ENCODE data around the gene NF2.

The NF2 gene

DNA sequence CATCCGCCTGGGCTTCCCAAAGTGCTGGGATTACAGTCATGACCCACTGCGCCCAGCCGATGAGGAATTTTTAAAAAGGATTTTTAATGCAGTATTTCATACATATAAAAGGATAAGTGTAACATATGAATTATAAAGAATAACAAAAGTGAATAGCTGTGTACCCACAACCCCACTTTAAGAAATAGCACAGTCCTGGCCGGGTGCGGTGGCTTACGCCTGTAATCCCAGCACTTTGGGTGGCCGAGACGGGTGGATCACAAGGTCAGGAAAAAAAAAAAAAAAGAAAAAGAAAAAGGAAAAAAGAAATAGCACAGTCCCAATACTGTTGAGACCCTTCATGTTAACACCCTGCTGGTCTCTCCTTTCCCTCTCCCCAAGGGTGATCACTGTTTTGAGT is 62.1 kb downstream of the NF2 start:
- Histone ChIP-seq H3K36me3 (peaks cover 48% of the 10 kb centered on the region), H3K4me3 (ENCODE audit: low read depth, low read length) (no peak overlapping the region), H3K27ac (no peak overlapping the region), H3K27me3 (ENCODE audit: insufficient read depth, low read depth, severe bottlenecking) (no peaks in the 10 kb centered on the region), H3K9me3 (ENCODE audit: severe bottlenecking) (no peaks in the 10 kb centered on the region)
- TF ChIP-seq, protein P1, sequence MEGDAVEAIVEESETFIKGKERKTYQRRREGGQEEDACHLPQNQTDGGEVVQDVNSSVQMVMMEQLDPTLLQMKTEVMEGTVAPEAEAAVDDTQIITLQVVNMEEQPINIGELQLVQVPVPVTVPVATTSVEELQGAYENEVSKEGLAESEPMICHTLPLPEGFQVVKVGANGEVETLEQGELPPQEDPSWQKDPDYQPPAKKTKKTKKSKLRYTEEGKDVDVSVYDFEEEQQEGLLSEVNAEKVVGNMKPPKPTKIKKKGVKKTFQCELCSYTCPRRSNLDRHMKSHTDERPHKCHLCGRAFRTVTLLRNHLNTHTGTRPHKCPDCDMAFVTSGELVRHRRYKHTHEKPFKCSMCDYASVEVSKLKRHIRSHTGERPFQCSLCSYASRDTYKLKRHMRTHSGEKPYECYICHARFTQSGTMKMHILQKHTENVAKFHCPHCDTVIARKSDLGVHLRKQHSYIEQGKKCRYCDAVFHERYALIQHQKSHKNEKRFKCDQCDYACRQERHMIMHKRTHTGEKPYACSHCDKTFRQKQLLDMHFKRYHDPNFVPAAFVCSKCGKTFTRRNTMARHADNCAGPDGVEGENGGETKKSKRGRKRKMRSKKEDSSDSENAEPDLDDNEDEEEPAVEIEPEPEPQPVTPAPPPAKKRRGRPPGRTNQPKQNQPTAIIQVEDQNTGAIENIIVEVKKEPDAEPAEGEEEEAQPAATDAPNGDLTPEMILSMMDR (IDR thresholded peaks at IDR 0.05; ENCODE audit: low read depth, low read length): no peak
- DNase-seq: no peak

DNA sequence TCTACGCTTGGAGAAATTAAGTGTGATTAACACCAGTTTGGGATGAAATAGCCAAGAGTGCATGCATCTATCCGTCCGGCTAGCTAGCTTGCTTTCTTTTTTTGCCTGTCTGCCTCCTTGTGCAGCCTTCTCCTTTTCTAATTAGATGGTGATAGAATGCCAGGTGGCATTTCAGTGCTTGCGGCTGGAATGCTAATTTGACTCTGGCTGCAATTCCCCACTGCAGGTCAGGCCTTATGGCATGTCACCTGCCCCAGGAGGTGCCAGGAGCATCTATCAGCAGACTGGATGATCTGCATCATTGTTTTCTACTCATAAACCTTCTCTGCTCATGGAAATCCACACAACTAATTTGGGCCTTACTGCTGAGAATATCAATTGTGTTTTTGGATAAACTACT is 65.2 kb downstream of the NF2 start:
- Histone ChIP-seq H3K9me3 (ENCODE audit: severe bottlenecking) (no peaks in the 10 kb centered on the region), H3K36me3 (peaks cover 45% of the 10 kb centered on the region), H3K27me3 (ENCODE audit: insufficient read depth, low read depth, severe bottlenecking) (no peaks in the 10 kb centered on the region), H3K4me3 (ENCODE audit: low read depth, low read length) (no peak overlapping the region), H3K27ac (no peak overlapping the region)
- no peak for DNase-seq
- TF ChIP-seq, protein P1 (IDR thresholded peaks at IDR 0.05; ENCODE audit: low read depth, low read length): no peak

DNA sequence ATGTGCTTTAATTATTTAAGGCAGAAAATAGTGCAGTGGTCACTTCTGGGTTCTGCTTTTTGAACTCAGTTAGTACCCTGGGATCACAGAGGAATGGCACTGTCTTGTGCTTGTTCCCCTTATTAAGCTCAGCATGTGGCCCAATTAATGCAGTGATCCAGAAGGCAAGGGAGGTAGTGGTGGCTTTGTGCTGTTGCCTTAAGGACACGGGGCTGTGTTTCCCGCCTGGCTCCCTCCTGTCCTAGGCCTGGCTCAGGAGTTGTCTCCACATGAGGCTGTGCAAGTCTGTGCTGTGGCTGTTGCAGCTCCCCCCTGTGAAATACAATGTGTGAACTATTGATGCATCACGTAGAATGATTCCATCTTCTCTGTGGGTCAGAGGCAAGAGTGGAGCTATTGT is 67.2 kb downstream of the NF2 start:
- Histone ChIP-seq H3K9me3 (ENCODE audit: severe bottlenecking) (no peaks in the 10 kb centered on the region), H3K27ac (no peak overlapping the region), H3K27me3 (ENCODE audit: insufficient read depth, low read depth, severe bottlenecking) (no peaks in the 10 kb centered on the region), H3K36me3 (peaks cover 48% of the 10 kb centered on the region), H3K4me3 (ENCODE audit: low read depth, low read length) (no peak overlapping the region)
- TF ChIP-seq, protein P1 (IDR thresholded peaks at IDR 0.05; ENCODE audit: low read depth, low read length): no peak
- DNase-seq: no peak

DNA sequence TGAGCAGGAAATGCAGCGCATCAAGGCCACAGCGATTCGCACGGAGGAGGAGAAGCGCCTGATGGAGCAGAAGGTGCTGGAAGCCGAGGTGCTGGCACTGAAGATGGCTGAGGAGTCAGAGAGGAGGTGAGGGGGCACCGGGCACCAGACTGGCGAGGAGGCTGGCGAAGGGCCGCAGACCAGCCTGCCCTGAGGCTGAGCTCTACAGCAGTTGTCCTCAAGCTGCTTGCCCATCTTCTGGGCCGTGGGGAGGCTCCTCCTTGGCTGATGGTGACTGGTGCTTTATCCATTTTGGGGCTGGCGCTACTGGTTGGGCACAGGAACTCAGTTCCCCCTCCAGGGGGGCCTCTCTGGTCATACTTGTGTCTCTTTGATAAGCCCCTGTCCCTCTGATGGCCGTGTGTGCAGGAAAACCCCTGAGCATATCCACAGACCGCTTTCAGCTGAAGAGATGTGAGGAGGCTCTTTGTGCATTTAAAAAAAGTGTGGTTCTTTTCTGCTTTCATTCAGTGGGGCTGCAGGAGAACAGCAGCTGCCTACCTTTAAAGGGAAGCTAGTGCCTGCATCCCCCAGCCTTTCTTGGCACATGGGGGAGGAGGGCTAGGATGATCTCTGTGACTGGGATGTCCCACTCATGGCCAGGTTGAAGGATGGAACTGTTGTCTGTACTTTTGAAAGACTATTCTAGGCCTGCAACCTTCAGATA is 70.1 kb downstream of the NF2 start:
- H3K9me3 ChIP-seq (ENCODE audit: severe bottlenecking): no peaks in the 10 kb centered on the region
- peaks cover 63% of the 10 kb centered on the region for H3K36me3 ChIP-seq
- TF ChIP-seq, protein P1 (IDR thresholded peaks at IDR 0.05; ENCODE audit: low read depth, low read length): no peak

DNA sequence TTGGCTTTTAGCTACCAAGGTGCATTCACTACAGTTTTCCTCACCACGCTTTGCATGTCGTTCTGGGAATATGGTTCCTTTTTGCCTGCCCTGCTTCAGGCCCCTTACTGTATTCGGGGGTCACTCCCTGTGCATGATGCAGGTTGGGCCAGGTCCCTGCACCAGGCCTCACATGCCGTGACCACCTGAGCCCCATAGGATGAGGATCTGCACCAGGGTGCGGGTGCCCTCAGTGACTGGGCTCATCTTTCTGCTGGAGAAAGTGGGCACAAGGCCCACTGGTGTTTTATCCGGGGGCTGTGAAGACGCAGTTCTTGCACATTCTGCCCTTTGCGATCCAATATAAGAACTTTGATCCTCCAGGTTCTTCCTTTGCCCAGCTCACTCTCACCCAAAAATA is 70.7 kb downstream of the NF2 start:
- peaks cover 63% of the 10 kb centered on the region for H3K36me3 ChIP-seq
- TF ChIP-seq, protein P1 (IDR thresholded peaks at IDR 0.05; ENCODE audit: low read depth, low read length): no peak

More for the DNA sequence above, 70.1 kb downstream of the NF2 start:
- Histone ChIP-seq H3K4me3 (ENCODE audit: low read depth, low read length) (no peak overlapping the region), H3K27me3 (ENCODE audit: insufficient read depth, low read depth, severe bottlenecking) (no peaks in the 10 kb centered on the region), H3K27ac (no peak overlapping the region)
- DNase-seq: no peak

DNA sequence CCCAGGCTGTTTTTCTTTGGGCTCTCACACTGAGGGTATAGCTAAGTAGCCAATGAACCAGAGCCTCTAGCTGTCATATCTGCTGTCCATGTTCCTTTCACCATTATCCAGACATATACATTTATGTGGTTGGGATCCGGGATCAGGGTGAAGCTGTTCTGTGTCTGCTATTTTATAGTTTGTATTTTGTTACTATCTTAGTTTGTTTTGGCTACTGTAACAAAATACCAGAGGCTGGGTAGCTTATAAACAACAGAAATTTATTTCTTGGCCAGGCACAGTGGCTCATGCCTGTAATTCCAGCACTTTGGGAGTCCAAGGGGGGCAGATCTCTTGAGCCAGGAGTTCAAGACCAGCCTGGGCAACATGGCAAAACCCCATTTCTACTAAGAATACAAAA is 75.9 kb downstream of the NF2 start:
- TF ChIP-seq, protein P1 (IDR thresholded peaks at IDR 0.05; ENCODE audit: low read depth, low read length): no peak
- Histone ChIP-seq H3K27me3 (ENCODE audit: insufficient read depth, low read depth, severe bottlenecking) (no peaks in the 10 kb centered on the region), H3K27ac (no peak overlapping the region), H3K9me3 (ENCODE audit: severe bottlenecking) (no peaks in the 10 kb centered on the region), H3K36me3 (peaks cover 79% of the 10 kb centered on the region), H3K4me3 (ENCODE audit: low read depth, low read length) (no peak overlapping the region)
- DNase-seq: no peak

More for the DNA sequence above, 70.7 kb downstream of the NF2 start:
- Histone ChIP-seq H3K27ac (no peak overlapping the region), H3K27me3 (ENCODE audit: insufficient read depth, low read depth, severe bottlenecking) (no peaks in the 10 kb centered on the region), H3K9me3 (ENCODE audit: severe bottlenecking) (no peaks in the 10 kb centered on the region), H3K4me3 (ENCODE audit: low read depth, low read length) (no peak overlapping the region)
- no peak for DNase-seq

Data from WERI-Rb-1 (cell line).